Tongue (tissue), 2 donors: ENCODE measurements around the gene INHBC. TPM values are rescaled to one million over a fixed set of nuclear protein-coding genes. Genes with fewer than 3 reads are reported as not detected.

Source experiments
- DNase-seq: peaks from one replicate; pipeline ENCODE4 v3.0.0-alpha.2; 2015
- total RNA-seq: library from RNA; depleted of rRNA; stranded (reverse); fragments of >200 nt; gene quantifications from one replicate; pipeline ENCODE4 v1.2.3, GENCODE V29; 2014

INHBC gene
- total RNA-seq, 1 donor from 2014 or later = not detected

GRCh38 chr12:57454566-57455373 is 20.2 kb downstream of the INHBC start, which contains the start of gene INHBE:
Gene INHBE (plus strand): TSS chr12:57455307. CDS start chr12:57455537, 230 bp downstream.
- DNase-seq = peak; percentile 63

- peak; percentile 43 for DNase-seq
These were observed 21.0 kb downstream of the INHBC start for GRCh38 chr12:57455374-57456144.

GRCh38 chr12:57456145-57456700 is 21.6 kb downstream of the INHBC start:
- DNase-seq = peak; percentile 55

GRCh38 chr12:57456737-57457490 is 22.3 kb downstream of the INHBC start:
- DNase-seq = no peak

- no peak for DNase-seq
These were observed 24.1 kb downstream of the INHBC start for GRCh38 chr12:57458665-57459054.

GRCh38 chr12:57459055-57459749 is 24.6 kb downstream of the INHBC start:
- peak; percentile 99 for DNase-seq

GRCh38 chr12:57459750-57460467 is 25.3 kb downstream of the INHBC start, which contains the start of gene GLI1:
Gene GLI1 (plus strand): TSS chr12:57459785. CDS start chr12:57463692, 3,907 bp downstream.
- peak; percentile 56 for DNase-seq

- DNase-seq = no peak
These were observed 25.8 kb downstream of the INHBC start for GRCh38 chr12:57460468-57460784.

GRCh38 chr12:57460841-57461275 is 26.3 kb downstream of the INHBC start:
- peak; percentile 60 for DNase-seq

- DNase-seq = peak; percentile 90
These were observed 26.8 kb downstream of the INHBC start for GRCh38 chr12:57461276-57461916.

GRCh38 chr12:57461917-57462250 is 27.3 kb downstream of the INHBC start:
- no peak for DNase-seq

- peak; percentile 95 for DNase-seq
These were observed 27.8 kb downstream of the INHBC start for GRCh38 chr12:57462251-57462911.

- DNase-seq = no peak
These were observed 28.3 kb downstream of the INHBC start for GRCh38 chr12:57462912-57463253.

- DNase-seq = no peak
These were observed 30.0 kb downstream of the INHBC start for GRCh38 chr12:57464569-57464968.

- DNase-seq = no peak
These were observed 30.6 kb downstream of the INHBC start for GRCh38 chr12:57465030-57465746.

GRCh38 chr12:57465747-57466505 is 31.3 kb downstream of the INHBC start:
- DNase-seq = no peak

- no peak for DNase-seq
These were observed 32.8 kb downstream of the INHBC start for GRCh38 chr12:57467212-57467874.

- DNase-seq = no peak
These were observed 33.3 kb downstream of the INHBC start for GRCh38 chr12:57467915-57468314.
